Esophagus mucosa (tissue), 1 donor: Measurements from ENCODE around the gene RNF223. TPM values are rescaled to one million over a fixed set of nuclear protein-coding genes. Genes with fewer than 3 reads are reported as not detected.
A peak's percentile ranks its signal among the peaks of the same experiment; 100 is the strongest.
"Not testable (repeated sequence)": the region's sequence is repeated elsewhere in the genome, so short reads cannot be mapped to it uniquely, and the experiment has no call there.

ENCODE experiments used
- ATAC-seq: fragments of 200-7000 bp; cut with Tn5 transposase; one replicate; pipeline ENCODE4 v1.9.1; 2020
- total RNA-seq: library from RNA; stranded (reverse); gene quantifications from one replicate; pipeline ENCODE4 v1.2.4, GENCODE V29; 2023
- donor health status: DM: yes; HTN: yes; CAD: no.

The RNF223 gene
- total RNA-seq, 1 donor from 2014 or later = 22.3 TPM

- ATAC-seq = no peak
Observed at GRCh38 chr1:1071486-1072298, 2.4 kb downstream of the RNF223 start.

- ATAC-seq = peak; percentile 42
Observed at GRCh38 chr1:1069711-1070676, 4.1 kb downstream of the RNF223 start.

- ATAC-seq = peak; percentile 43
Observed at GRCh38 chr1:1069056-1069710, 4.9 kb downstream of the RNF223 start.

DNA sequence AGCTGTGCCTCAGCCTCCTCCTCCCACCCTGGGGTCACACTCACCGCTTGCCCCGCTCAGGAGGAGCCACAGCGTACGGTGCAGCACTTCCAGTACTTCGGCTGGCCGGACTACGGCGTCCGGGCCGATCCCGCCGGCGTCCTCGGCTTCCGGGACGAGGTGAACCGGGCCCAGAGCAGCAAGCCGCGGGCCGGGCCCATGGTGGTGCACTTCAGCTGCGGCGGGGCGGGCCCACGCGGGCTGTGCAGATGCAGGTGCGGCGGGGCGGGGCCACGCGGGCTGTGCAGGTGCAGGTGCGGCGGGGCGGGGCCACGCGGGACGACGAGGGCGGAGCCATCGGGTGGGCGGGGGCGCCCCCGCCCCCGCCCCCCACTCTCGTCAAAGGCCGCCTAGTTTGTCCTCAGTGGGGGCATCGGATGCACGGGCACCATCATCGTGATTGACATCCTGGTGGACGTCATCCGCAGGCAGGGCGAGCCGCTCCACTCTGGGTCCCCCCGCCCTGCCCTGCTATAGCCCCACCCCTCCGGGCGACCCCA is 5.5 kb downstream of the RNF223 start:
- peak; percentile 39 for ATAC-seq

DNA sequence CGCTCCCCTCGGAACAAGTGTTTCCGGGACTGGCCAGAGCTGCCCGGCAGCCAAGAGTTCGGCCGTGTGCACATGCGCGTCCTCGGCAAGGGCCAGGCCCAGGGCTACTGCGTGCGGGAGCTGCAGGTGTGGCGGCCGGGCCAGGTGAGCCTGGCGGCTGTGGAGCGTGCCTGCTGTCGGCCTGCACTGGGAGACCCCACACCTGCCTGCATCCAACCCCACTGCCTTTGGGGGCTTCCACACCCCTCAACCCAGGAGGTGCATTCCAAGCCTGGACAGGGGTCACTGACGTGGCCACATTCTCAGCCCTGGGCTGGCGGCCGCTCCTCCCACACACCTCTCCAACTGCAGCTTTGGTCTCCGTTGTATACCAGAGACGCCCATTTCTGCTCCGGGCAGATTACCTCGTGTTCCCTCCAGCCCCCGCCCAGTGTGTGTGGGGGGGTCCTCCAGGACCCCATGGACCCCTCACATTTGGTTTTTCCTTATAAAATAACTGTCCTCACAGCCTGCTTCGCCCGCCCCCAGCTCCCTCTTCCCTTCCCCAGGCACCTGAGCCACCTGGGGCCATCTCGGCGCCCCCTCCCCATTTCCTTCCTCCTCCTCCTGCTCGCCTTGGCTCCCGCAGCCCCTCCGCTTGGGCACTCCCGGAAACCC is 6.1 kb downstream of the RNF223 start:
- no peak for ATAC-seq

- ATAC-seq = no peak
Observed at GRCh38 chr1:1067284-1067859, 6.7 kb downstream of the RNF223 start.

- no peak for ATAC-seq
Observed at GRCh38 chr1:1066403-1067283, 7.5 kb downstream of the RNF223 start.

DNA sequence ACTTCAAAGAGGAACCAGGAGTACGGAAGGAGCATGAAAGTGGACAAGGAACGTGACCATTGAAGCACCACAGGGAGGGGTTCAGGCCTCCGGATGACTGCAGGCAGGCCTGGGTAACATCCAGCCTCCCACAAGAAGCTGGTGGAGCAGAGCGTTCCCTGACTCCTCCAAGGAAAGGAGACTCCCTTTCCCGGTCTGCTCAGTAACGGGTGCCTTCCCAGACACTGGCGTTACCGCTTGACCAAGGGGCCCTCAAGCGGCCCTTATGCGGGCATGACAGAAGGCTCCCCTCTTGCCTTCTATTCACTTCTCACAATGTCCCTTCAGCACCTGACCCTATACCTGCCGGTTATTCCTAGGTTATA is 8.2 kb downstream of the RNF223 start:
- not testable (repeated sequence) for ATAC-seq

- no peak for ATAC-seq
Observed at GRCh38 chr1:1065265-1065939, 8.7 kb downstream of the RNF223 start.

- peak; percentile 22 for ATAC-seq
Observed at GRCh38 chr1:1063945-1064831, 9.9 kb downstream of the RNF223 start.

- ATAC-seq = no peak
Observed at GRCh38 chr1:1063261-1063944, 10.7 kb downstream of the RNF223 start.

DNA sequence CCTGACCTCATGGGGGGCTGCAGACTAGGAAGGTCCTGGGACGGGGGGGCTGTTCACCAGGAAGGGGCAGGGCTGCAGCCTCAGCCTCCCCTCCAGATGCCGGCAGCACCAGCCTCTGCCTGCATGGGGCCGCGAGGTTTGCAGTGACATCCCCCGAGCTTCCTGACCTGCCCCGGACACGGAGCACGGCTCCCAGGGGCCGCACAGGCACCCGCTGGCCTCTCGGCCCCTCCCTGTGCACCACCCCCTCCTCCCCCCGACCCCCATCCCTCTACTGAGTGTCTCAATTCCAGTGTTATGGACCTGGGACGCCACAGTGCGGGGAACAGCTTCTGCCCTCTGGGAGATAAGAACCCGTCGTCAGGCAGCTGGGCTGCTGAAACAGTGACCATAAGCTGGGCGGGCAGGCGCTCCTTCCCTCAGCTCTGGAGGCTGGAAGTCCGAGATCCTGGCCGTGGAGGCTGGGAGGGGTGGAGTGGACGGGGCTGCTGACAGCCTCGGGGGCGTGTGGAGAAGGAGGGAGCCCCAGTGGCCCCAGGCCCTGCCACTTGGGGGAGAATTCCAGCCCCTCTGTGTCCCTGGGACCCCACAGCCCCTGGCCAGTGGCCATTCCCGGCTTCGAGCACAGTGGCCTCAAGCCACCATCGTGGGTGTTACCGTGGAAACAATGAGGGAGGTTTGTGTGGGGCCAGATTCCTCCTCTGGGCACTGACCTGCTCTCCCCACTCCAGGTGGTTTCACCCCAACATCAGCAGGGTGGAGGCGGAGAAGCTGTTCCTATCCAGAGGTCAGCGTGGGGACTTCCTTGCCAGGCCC is 11.6 kb downstream of the RNF223 start:
- ATAC-seq = no peak

GRCh38 chr1:1061682-1062345 is 12.3 kb downstream of the RNF223 start:
- ATAC-seq = no peak

GRCh38 chr1:1060281-1061000 is 13.7 kb downstream of the RNF223 start:
- no peak for ATAC-seq

DNA sequence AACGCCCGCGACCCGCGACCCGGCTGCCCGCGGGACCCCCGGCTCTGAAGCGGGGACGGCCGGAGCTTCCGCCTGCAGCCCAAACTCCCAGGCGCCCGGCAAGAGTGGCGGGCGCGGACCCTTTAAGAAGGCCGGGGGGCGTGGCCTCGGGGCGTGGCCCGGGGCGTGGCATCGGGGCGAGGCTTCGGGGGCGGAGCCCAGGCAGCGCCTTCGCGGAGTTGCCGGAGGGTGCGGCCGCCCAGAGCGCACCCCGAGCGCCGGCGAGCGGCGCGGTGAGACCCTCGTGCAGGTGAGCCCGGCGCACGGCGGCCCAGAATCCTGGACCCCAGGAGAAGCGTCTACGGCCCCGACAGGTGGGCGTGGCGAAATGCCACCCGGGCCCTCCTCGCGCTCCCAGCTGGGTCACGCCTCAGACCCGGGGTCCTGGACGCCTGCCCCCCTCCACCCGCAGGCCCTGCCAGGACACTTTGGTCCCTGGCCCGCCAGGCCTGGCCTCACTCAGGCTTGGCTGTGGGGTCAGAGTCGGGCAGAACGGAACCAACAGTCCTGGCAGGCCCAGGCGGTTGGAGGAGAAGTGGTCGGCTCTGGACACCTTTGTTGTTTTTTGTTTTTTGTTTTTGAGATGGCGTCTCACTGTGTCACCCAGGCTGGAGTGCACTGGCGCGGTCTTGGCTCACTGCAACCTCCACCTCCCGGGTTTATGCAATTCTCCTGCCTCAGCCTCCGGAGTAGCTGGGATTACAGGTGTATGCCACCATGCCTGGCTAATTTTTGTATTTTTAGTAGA is 14.4 kb downstream of the RNF223 start:
- ATAC-seq = peak; percentile 73
